Measurements from ENCODE around the gene CYB561D2. TPM values are rescaled to one million over a fixed set of nuclear protein-coding genes. Genes with fewer than 3 reads are reported as not detected.

Gene CYB561D2
- polyA plus RNA-seq, 1 donor (not counting 4 experiments of a cell fraction or from before 2014, with no cell fraction given) = 12.3 TPM

DNA sequence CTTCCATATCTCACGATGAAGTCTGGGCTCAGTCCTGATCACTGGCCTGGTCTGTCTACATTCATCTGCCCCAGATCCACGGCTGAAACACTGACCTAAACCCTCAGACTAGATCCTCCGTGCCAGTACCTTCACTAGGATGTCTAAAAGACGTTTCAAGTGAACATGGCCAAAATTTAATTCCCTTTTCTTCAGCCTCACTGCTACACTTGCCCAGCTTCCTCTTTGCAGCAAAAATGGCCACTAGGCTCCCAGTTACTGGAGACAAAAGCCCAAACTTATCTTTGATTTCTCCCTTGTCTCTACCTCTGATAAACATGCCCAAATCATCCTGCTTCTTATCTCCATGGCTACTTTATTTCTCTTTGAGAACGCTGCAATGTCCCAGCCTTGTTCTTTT, 11.7 kb upstream of the CYB561D2 start:
- H3K36me3 ChIP-seq (ENCODE audit: control insufficient read depth in 2 of 2, extremely low read depth in 1 of 2, insufficient read depth in 2 of 2, low read length in 2 of 2) = peaks cover 6 to 8% of the 10 kb centered on the region in 2 experiments
- peak overlapping the region; percentile 19 for H3K9ac ChIP-seq (ENCODE audit: control insufficient read depth, extremely low read depth, insufficient read depth, low read length)
- H3K9me1 ChIP-seq (ENCODE audit: control insufficient read depth, extremely low read depth, insufficient read depth, low read length) = no peaks in the 10 kb centered on the region
- H3K27ac ChIP-seq (ENCODE audit: control insufficient read depth, insufficient read depth, low read length) = no peak overlapping the region
- H3K4me3 ChIP-seq (ENCODE audit: control insufficient read depth in 2 of 3, extremely low read depth in 1 of 3, insufficient read depth in 2 of 3, low read depth in 1 of 3, low read length in 3 of 3) = no peak overlapping the region
- H3K9me3 ChIP-seq (ENCODE audit: control insufficient read depth, low read depth, low read length) = no peaks in the 10 kb centered on the region
- TF ChIP-seq EZH2 (IDR thresholded peaks at IDR 0.05; ENCODE audit: low read length) = no peak
- TF ChIP-seq, protein P1, sequence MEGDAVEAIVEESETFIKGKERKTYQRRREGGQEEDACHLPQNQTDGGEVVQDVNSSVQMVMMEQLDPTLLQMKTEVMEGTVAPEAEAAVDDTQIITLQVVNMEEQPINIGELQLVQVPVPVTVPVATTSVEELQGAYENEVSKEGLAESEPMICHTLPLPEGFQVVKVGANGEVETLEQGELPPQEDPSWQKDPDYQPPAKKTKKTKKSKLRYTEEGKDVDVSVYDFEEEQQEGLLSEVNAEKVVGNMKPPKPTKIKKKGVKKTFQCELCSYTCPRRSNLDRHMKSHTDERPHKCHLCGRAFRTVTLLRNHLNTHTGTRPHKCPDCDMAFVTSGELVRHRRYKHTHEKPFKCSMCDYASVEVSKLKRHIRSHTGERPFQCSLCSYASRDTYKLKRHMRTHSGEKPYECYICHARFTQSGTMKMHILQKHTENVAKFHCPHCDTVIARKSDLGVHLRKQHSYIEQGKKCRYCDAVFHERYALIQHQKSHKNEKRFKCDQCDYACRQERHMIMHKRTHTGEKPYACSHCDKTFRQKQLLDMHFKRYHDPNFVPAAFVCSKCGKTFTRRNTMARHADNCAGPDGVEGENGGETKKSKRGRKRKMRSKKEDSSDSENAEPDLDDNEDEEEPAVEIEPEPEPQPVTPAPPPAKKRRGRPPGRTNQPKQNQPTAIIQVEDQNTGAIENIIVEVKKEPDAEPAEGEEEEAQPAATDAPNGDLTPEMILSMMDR (optimal IDR thresholded peaks at IDR 0.05 in 1 of 3, IDR thresholded peaks at IDR 0.05 in 1 of 3, conservative IDR thresholded peaks at IDR 0.05 in 1 of 3; ENCODE audit: extremely low read depth in 1 of 3, insufficient read depth in 2 of 3, low read length in 3 of 3) = no peak
- DNase-seq (ENCODE audit: low read depth, low spot score) = no peak
- no peak overlapping the region for H2AFZ ChIP-seq (ENCODE audit: control insufficient read depth, low read length)
- dilution Hi-C loops (cut with MboI; ENCODE audit: extremely low pct_ligation_motif_present, low sequenced_read_pairs) = no loop called here
- FAIRE-seq = no peak
- no peaks in the 10 kb centered on the region for H3K27me3 ChIP-seq (ENCODE audit: control insufficient read depth, extremely low read depth, insufficient read depth, low read length)
- H3K79me2 ChIP-seq (ENCODE audit: control insufficient read depth, insufficient read depth, low read length) = peaks cover 35% of the 10 kb centered on the region
- H4K20me1 ChIP-seq (ENCODE audit: control insufficient read depth, extremely low read depth, insufficient read depth, low read length) = peaks cover 2% of the 10 kb centered on the region
- H3K4me1 ChIP-seq (ENCODE audit: control insufficient read depth, extremely low read depth, insufficient read depth, low read length) = peaks cover 49% of the 10 kb centered on the region
- peak overlapping the region; percentile 7 for H3K4me2 ChIP-seq (ENCODE audit: control insufficient read depth, extremely low read depth, insufficient read depth, low read depth, low read length)

DNA sequence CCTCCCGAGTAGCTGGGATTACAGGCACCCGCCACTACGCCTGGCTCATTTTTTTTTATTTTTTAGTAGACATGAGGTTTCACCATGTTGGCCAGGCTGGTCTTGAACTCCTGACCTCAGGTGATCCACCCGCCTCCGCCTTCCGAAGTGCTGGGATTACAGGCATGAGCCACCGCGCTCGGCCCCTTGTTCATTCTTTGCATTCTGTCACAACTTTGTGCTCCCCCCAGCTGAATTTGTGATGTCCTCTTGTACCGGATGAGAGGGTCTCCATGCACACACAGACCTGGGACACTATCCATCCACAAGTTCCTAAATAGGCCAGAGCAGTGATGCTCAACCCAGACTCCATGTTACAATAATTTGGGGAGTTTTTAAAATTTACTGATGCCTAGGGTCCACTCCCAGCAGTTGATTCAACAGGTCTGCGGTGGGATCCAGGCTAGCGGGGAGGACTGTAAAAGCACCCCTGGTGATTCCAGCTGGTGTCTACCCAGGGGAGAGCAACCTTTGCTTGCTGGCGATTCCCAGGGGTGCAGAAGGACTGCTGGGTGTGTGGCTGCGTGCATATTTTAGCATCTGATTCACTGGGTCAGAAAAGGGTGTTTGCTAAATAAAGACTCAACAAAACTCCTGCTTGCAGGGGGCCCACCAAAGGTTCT, 11.0 kb upstream of the CYB561D2 start:
- FAIRE-seq (peak; percentile 5), DNase-seq (ENCODE audit: low read depth, low spot score) (no peak)
- TF ChIP-seq EZH2 (IDR thresholded peaks at IDR 0.05; ENCODE audit: low read length) = no peak
- TF ChIP-seq, protein P1 (optimal IDR thresholded peaks at IDR 0.05 in 1 of 3, IDR thresholded peaks at IDR 0.05 in 1 of 3, conservative IDR thresholded peaks at IDR 0.05 in 1 of 3; ENCODE audit: extremely low read depth in 1 of 3, insufficient read depth in 2 of 3, low read length in 3 of 3) = no peak
- Histone ChIP-seq H3K9me1 (ENCODE audit: control insufficient read depth, extremely low read depth, insufficient read depth, low read length) (no peaks in the 10 kb centered on the region), H3K27me3 (ENCODE audit: control insufficient read depth, extremely low read depth, insufficient read depth, low read length) (no peaks in the 10 kb centered on the region), H3K9ac (ENCODE audit: control insufficient read depth, extremely low read depth, insufficient read depth, low read length) (peak overlapping the region; percentile 71), H3K79me2 (ENCODE audit: control insufficient read depth, insufficient read depth, low read length) (peaks cover 29% of the 10 kb centered on the region), H3K36me3 (ENCODE audit: control insufficient read depth in 2 of 2, extremely low read depth in 1 of 2, insufficient read depth in 2 of 2, low read length in 2 of 2) (peaks cover 1% of the 10 kb centered on the region in 2 experiments), H3K4me1 (ENCODE audit: control insufficient read depth, extremely low read depth, insufficient read depth, low read length) (peaks cover 46% of the 10 kb centered on the region), H3K9me3 (ENCODE audit: control insufficient read depth, low read depth, low read length) (no peaks in the 10 kb centered on the region), H2AFZ (ENCODE audit: control insufficient read depth, low read length) (no peak overlapping the region), H3K4me3 (ENCODE audit: control insufficient read depth in 2 of 3, extremely low read depth in 1 of 3, insufficient read depth in 2 of 3, low read depth in 1 of 3, low read length in 3 of 3) (peak overlapping the region; percentile 44 to 74 (median 69)), H3K4me2 (ENCODE audit: control insufficient read depth, extremely low read depth, insufficient read depth, low read depth, low read length) (peak overlapping the region; percentile 92), H4K20me1 (ENCODE audit: control insufficient read depth, extremely low read depth, insufficient read depth, low read length) (no peaks in the 10 kb centered on the region), H3K27ac (ENCODE audit: control insufficient read depth, insufficient read depth, low read length) (peak overlapping the region; percentile 61)
- dilution Hi-C loops (cut with MboI; ENCODE audit: extremely low pct_ligation_motif_present, low sequenced_read_pairs) = no loop called here
